Hepatocyte (in vitro differentiated cells): ENCODE data around the gene ITPR1. TPM values are rescaled to one million over a fixed set of nuclear protein-coding genes. Genes with fewer than 3 reads are reported as not detected.

Experiments
- DNase-seq: peaks from one replicate; pipeline ENCODE4 v3.0.0-alpha.2; 2016; ENCODE audit warnings: low spot score
- H2AFZ ChIP-seq: fragments of 200-600 bp; sonication (generic); 2 replicates; pipeline ENCODE4 v1.6.0; 2016; ENCODE audit warnings: antibody characterized with exemption, mild to moderate bottlenecking
- H3K27ac ChIP-seq: fragments of 200-600 bp; sonication (generic); 2 replicates; pipeline ENCODE4 v1.5.1; 2016; ENCODE audit warnings: mild to moderate bottlenecking
- H3K27me3 ChIP-seq: fragments of 200-600 bp; sonication (generic); 2 replicates; pipeline ENCODE4 v1.6.1; 2016
- H3K36me3 ChIP-seq: fragments of 200-600 bp; sonication (generic); replicated peaks from 2 replicates; pipeline ENCODE4 v1.5.1; 2016; ENCODE audit warnings: low read depth; ENCODE audit not compliant: insufficient read depth
- H3K4me1 ChIP-seq: fragments of 200-600 bp; sonication (generic); 2 replicates; pipeline ENCODE4 v1.5.1; 2016; ENCODE audit warnings: mild to moderate bottlenecking, moderate library complexity; ENCODE audit not compliant: insufficient read depth
- H3K4me2 ChIP-seq: fragments of 200-600 bp; sonication (generic); 2 replicates; pipeline ENCODE4 v1.6.0; 2016
- H3K4me3 ChIP-seq: fragments of 200-600 bp; sonication (generic); 2 replicates; pipeline ENCODE4 v1.5.1; 2016; ENCODE audit warnings: mild to moderate bottlenecking
- H3K79me2 ChIP-seq: fragments of 200-600 bp; sonication (generic); 2 replicates; pipeline ENCODE4 v1.6.0; 2017; ENCODE audit warnings: mild to moderate bottlenecking
- H3K9me2 ChIP-seq: fragments of 200-600 bp; sonication (generic); replicated peaks from 2 replicates; pipeline ENCODE4 v1.6.0; 2017; ENCODE audit warnings: mild to moderate bottlenecking; ENCODE audit not compliant: insufficient read depth
- H3K9me3 ChIP-seq: fragments of 200-600 bp; sonication (generic); 2 replicates; pipeline ENCODE4 v1.5.1; 2016; ENCODE audit warnings: low read depth, mild to moderate bottlenecking
- H4K20me1 ChIP-seq: fragments of 200-600 bp; sonication (generic); 2 replicates; pipeline ENCODE4 v1.6.0; 2016; ENCODE audit warnings: mild to moderate bottlenecking; ENCODE audit not compliant: insufficient read depth, poor library complexity, severe bottlenecking
- EZH2 ChIP-seq: fragments of 200-600 bp; sonication (generic); IDR thresholded peaks from 2 replicates; pipeline ENCODE4 v1.6.1; 2016; ENCODE audit warnings: antibody characterized with exemption, mild to moderate bottlenecking, borderline replicate concordance
- EZH2phosphoT487 ChIP-seq: fragments of 200-600 bp; sonication (generic); IDR thresholded peaks from one replicate; pipeline ENCODE4 v1.6.1; 2018; ENCODE audit warnings: antibody characterized with exemption, mild to moderate bottlenecking, low read depth, moderate library complexity; ENCODE audit not compliant: unreplicated experiment, severe bottlenecking
- WGBS: methylation state at CpG from one replicate; pipeline ENCODE4 v1.1.6; 2016; ENCODE audit warnings: low lambda C conversion rate; ENCODE audit errors: missing lambda C conversion rate; 5-methylcytosine and 5-hydroxymethylcytosine counted together
- polyA plus RNA-seq: library from polyadenylated mRNA; unstranded; fragments of >200 nt; fragmentation: Nextera tagmentation; extraction: Ambion mirVana; gene quantifications from 2 replicates; pipeline ENCODE4 v1.2.1, GENCODE V29; 2016
- total RNA-seq: library from RNA; depleted of rRNA; stranded (reverse); fragments of >200 nt; gene quantifications from 2 replicates; pipeline ENCODE4 v1.2.3, GENCODE V29; 2014
- TF ChIP-seq, protein P1 (sequence below): fragments of 200-600 bp; sonication (generic); IDR thresholded peaks from 2 replicates; pipeline ENCODE4 v1.5.1; 2016; ENCODE audit warnings: antibody characterized with exemption, mild to moderate bottlenecking; ENCODE audit not compliant: poor library complexity

Gene ITPR1
- total and polyA plus RNA-seq, 2 experiments from 2014 or later, result 46.8 to 90.8 TPM

DNA sequence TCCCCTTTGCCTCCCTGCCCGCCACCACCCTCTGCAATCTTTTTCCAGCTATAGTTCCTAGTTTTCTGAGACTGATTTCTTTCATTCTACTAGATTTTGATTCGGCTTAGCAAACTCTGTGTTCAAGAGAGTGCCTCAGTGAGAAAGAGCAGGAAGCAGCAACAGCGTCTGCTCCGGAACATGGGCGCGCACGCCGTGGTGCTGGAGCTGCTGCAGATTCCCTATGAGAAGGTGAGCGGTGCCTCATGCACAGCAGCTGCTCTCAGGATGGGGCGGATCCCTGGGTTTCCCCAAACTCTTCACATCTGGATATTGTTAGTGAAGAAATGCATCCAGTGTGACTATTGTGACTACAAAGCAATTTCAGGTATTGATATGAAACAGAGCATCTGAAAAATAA, 191.8 kb downstream of the ITPR1 start:
- Histone ChIP-seq H3K79me2 (no peaks in the 10 kb centered on the region), H3K4me3 (no peak overlapping the region), H3K4me2 (no peak overlapping the region), H3K9me3 (peaks cover 8% of the 10 kb centered on the region), H3K27ac (no peak overlapping the region), H3K9me2 (no peaks in the 10 kb centered on the region), H3K4me1 (peaks cover 19% of the 10 kb centered on the region), H3K36me3 (no peaks in the 10 kb centered on the region), H2AFZ (no peak overlapping the region), H4K20me1 (no peaks in the 10 kb centered on the region), H3K27me3 (no peaks in the 10 kb centered on the region)
- 99% methylated on average over 10 of the region's 10 CpGs for WGBS
- TF ChIP-seq, protein P1, sequence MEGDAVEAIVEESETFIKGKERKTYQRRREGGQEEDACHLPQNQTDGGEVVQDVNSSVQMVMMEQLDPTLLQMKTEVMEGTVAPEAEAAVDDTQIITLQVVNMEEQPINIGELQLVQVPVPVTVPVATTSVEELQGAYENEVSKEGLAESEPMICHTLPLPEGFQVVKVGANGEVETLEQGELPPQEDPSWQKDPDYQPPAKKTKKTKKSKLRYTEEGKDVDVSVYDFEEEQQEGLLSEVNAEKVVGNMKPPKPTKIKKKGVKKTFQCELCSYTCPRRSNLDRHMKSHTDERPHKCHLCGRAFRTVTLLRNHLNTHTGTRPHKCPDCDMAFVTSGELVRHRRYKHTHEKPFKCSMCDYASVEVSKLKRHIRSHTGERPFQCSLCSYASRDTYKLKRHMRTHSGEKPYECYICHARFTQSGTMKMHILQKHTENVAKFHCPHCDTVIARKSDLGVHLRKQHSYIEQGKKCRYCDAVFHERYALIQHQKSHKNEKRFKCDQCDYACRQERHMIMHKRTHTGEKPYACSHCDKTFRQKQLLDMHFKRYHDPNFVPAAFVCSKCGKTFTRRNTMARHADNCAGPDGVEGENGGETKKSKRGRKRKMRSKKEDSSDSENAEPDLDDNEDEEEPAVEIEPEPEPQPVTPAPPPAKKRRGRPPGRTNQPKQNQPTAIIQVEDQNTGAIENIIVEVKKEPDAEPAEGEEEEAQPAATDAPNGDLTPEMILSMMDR, result no peak
- no peak for TF ChIP-seq EZH2
- no peak for TF ChIP-seq EZH2phosphoT487
- no peak for DNase-seq

GRCh38 chr3:4685673-4686345, 192.7 kb downstream of the ITPR1 start:
- Histone ChIP-seq H3K27me3 (no peaks in the 10 kb centered on the region), H3K79me2 (no peaks in the 10 kb centered on the region), H3K9me2 (no peaks in the 10 kb centered on the region), H3K4me2 (no peak overlapping the region), H3K27ac (peak overlapping the region; percentile 73), H2AFZ (no peak overlapping the region), H3K4me3 (no peak overlapping the region), H3K9me3 (peaks cover 13% of the 10 kb centered on the region), H4K20me1 (no peaks in the 10 kb centered on the region), H3K4me1 (peaks cover 16% of the 10 kb centered on the region), H3K36me3 (no peaks in the 10 kb centered on the region)
- DNase-seq, result no peak
- WGBS, result 96% methylated on average over 10 of the region's 10 CpGs
- TF ChIP-seq EZH2 (no peak), EZH2phosphoT487 (no peak)
- TF ChIP-seq, protein P1, result no peak

GRCh38 chr3:4686619-4687018, 193.5 kb downstream of the ITPR1 start:
- Histone ChIP-seq H3K27ac (peak overlapping the region; percentile 73), H4K20me1 (no peaks in the 10 kb centered on the region), H3K9me2 (no peaks in the 10 kb centered on the region), H3K9me3 (peaks cover 13% of the 10 kb centered on the region), H3K27me3 (no peaks in the 10 kb centered on the region), H3K4me2 (peak overlapping the region; percentile 9), H3K79me2 (no peaks in the 10 kb centered on the region), H3K4me3 (no peak overlapping the region), H3K36me3 (no peaks in the 10 kb centered on the region), H3K4me1 (peaks cover 12% of the 10 kb centered on the region), H2AFZ (peak overlapping the region; percentile 5)
- no peak for DNase-seq
- WGBS, result 76% methylated on average over 4 of the region's 4 CpGs
- TF ChIP-seq EZH2phosphoT487, result no peak

DNA sequence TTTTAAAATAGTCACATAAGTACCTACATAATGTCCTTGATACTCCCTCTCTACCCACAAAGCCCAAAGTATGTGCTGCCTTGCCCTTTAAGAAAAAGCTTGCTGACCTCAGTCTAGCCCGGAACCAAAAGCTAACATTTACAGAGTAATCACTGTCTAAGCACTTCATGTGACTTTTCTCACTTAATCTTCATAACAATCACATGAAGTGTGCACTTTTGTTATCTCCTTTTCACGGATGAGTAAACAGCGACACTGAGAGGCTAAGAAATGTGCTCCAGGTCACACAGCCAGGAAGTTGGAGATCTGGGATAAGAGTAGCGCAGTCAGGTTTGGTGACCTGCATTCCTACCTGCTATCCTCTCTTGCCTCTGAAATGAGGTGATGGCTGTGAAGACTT, 194.0 kb downstream of the ITPR1 start:
- DNase-seq, result peak; percentile 58
- Histone ChIP-seq H3K9me3 (peaks cover 13% of the 10 kb centered on the region), H3K9me2 (no peaks in the 10 kb centered on the region), H3K4me3 (no peak overlapping the region), H2AFZ (peak overlapping the region; percentile 5), H3K27me3 (no peaks in the 10 kb centered on the region), H3K79me2 (no peaks in the 10 kb centered on the region), H4K20me1 (no peaks in the 10 kb centered on the region), H3K27ac (peak overlapping the region; percentile 73), H3K4me1 (peaks cover 12% of the 10 kb centered on the region), H3K36me3 (no peaks in the 10 kb centered on the region), H3K4me2 (peak overlapping the region; percentile 9)
- WGBS, result 40% methylated on average over 4 of the region's 4 CpGs
- TF ChIP-seq, protein P1, result peak; percentile 5
- no peak for TF ChIP-seq EZH2
